ENCODE results near the gene MYO18B.

MYO18B gene

DNA sequence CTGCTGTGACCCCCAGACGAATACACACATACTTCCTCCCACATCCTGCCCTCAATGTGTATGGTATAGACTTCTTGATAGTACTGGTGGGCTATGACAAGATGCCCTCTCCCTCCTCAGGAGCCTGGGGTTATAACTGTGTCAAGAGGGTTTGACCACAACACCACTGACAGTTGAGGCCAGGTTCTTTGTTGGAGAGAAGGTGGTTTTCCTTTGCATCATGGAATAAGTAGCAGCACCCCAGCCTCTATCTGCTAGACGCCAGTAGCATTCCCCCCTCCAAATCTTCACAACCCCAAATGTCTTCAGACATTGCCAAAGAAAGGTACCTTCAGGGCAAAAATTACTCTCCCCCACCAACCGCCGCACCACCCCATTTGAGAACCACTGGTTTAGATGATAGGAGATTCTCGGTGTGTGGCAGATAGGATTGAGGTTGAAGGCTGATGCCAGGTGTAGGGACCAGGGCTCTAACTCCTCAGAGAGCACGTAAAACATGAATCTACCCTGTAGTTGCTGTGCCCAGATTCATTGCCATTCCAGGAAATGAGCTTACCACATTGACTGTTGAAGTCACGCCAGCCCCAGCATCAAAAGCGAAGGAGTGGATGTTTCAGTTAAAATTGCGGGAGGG lies 5.5 kb upstream of the MYO18B start:
- no peak for TF ChIP-seq CTCF (IDR thresholded peaks at IDR 0.05; ENCODE audit: control insufficient read depth, insufficient read depth, low read depth, low read length, missing control alignments)
- no peak overlapping the region for H3K4me3 ChIP-seq (ENCODE audit: control insufficient read depth, low read depth, low read length)
- no peak for DNase-seq (ENCODE audit: low read depth)

DNA sequence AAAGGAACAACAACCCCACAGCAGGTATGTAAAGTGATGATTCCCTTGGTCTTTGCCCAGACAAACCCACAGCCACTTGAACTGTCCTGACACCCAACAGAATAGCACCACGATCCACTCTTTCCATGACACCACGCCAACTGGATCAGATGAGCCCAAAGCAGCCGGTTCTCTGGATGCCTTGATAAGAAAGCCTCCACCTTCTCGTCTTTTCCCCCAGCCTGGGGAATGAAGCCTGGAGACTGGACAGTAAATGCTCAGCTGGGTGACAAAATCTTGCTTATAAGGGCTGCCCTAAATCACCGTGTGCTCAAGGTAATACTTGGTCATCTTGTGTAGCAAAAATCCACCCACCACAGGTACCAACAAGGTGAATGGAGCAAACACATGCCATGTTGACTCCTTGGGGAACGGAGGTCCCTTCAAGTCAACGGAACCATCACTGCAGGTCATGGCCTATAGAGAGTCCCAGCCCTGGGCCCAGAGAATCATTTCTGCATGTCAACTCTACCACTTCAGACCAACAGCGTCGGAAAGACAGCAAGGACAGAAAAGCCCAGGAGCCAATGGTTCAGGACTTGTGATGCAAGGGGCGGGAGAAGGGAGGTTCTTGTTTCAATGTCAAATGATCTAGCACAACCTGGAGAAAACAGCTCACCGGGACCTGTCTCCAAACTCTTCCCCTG lies 2.2 kb upstream of the MYO18B start:
- no peak for DNase-seq (ENCODE audit: low read depth)
- TF ChIP-seq CTCF (IDR thresholded peaks at IDR 0.05; ENCODE audit: control insufficient read depth, insufficient read depth, low read depth, low read length, missing control alignments), result no peak
- no peak overlapping the region for H3K4me3 ChIP-seq (ENCODE audit: control insufficient read depth, low read depth, low read length)

- H3K4me3 ChIP-seq (ENCODE audit: control insufficient read depth, low read depth, low read length), result no peak overlapping the region
Measured at GRCh38 chr22:25742918-25743708, 1.1 kb downstream of the MYO18B start.

DNA sequence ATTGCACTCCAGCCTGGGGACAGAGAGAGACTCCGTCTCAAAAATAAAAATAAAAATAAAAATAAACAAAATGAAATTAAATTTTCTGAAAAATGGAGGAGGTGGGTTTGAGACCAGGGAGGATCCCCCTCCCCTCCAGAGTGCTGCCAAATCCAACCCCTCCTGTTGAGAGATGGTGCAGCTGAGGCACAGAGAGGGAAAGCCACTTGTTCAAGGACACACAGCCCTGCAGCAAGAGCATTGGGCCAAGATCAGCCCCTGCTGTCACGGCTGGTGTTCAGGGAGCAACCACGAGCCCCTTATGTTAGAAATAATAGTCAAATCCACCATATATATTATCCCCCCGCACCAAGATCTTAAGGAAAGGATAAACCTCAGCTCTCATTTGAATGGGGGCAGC lies 2.7 kb downstream of the MYO18B start:
- no peak overlapping the region for H3K4me3 ChIP-seq (ENCODE audit: control insufficient read depth, low read depth, low read length)
- TF ChIP-seq CTCF (IDR thresholded peaks at IDR 0.05; ENCODE audit: control insufficient read depth, insufficient read depth, low read depth, low read length, missing control alignments), result no peak
- DNase-seq (ENCODE audit: low read depth), result no peak

More at GRCh38 chr22:25742918-25743708, 1.1 kb downstream of the MYO18B start:
- no peak for TF ChIP-seq CTCF (IDR thresholded peaks at IDR 0.05; ENCODE audit: control insufficient read depth, insufficient read depth, low read depth, low read length, missing control alignments)
- no peak for DNase-seq (ENCODE audit: low read depth)

GRCh38 chr22:25745341-25746011 lies 3.5 kb downstream of the MYO18B start:
- no peak overlapping the region for H3K4me3 ChIP-seq (ENCODE audit: control insufficient read depth, low read depth, low read length)
- TF ChIP-seq CTCF (IDR thresholded peaks at IDR 0.05; ENCODE audit: control insufficient read depth, insufficient read depth, low read depth, low read length, missing control alignments), result no peak
- peak; percentile 84 for DNase-seq (ENCODE audit: low read depth)

GRCh38 chr22:25746012-25746373 lies 4.0 kb downstream of the MYO18B start:
- DNase-seq (ENCODE audit: low read depth), result peak; percentile 42
- TF ChIP-seq CTCF (IDR thresholded peaks at IDR 0.05; ENCODE audit: control insufficient read depth, insufficient read depth, low read depth, low read length, missing control alignments), result no peak
- no peak overlapping the region for H3K4me3 ChIP-seq (ENCODE audit: control insufficient read depth, low read depth, low read length)

All from AG09309 (cell line).